Astrocyte (in vitro differentiated cells and primary cell): ENCODE measurements around the gene OR52W1.

Experiments used
- CTCF ChIP-seq: IDR thresholded peaks from 2 replicates; pipeline ENCODE4 v1.5.1; 2011; ENCODE audit warnings: low read depth, mild to moderate bottlenecking, inconsistent platforms, low read length, moderate library complexity; ENCODE audit not compliant: insufficient read depth
- EZH2 ChIP-seq: IDR thresholded peaks from 2 replicates; pipeline ENCODE4 v1.6.1; 2012; ENCODE audit warnings: mild to moderate bottlenecking, low read length, inconsistent platforms; ENCODE audit not compliant: insufficient read depth

GRCh38 chr11:6194065-6194581 lies 4.9 kb upstream of the OR52W1 start:
- TF ChIP-seq CTCF (no peak), EZH2 (no peak)
